BE2C (cell line): ENCODE results near the gene PTPRH.

Source experiments
- DNase-seq: peaks from one replicate; pipeline ENCODE4 v3.0.0-alpha.2; 2020
- H3K27me3 ChIP-seq: fragments of 250-450 bp; sonication (Bioruptor Pico); 2 replicates; pipeline ENCODE4 v1.5.1; 2020; ENCODE audit warnings: mild to moderate bottlenecking
- H3K36me3 ChIP-seq: fragments of 250-450 bp; sonication (Bioruptor Pico); 2 replicates; pipeline ENCODE4 v1.5.1; 2020; ENCODE audit warnings: mild to moderate bottlenecking
- H3K4me1 ChIP-seq: fragments of 250-450 bp; sonication (Bioruptor Pico); 2 replicates; pipeline ENCODE4 v1.5.1; 2020
- H3K4me3 ChIP-seq: 2 replicates; pipeline ENCODE4 v1.5.1; 2011; ENCODE audit warnings: low read depth, low read length
- H3K9me3 ChIP-seq: fragments of 250-450 bp; sonication (Bioruptor Pico); 2 replicates; pipeline ENCODE4 v1.5.1; 2020
- TF ChIP-seq, protein P1 (sequence below): IDR thresholded peaks from 2 replicates; pipeline ENCODE4 v1.5.1; 2012; ENCODE audit warnings: mild to moderate bottlenecking, low read depth, low read length

Gene PTPRH

DNA sequence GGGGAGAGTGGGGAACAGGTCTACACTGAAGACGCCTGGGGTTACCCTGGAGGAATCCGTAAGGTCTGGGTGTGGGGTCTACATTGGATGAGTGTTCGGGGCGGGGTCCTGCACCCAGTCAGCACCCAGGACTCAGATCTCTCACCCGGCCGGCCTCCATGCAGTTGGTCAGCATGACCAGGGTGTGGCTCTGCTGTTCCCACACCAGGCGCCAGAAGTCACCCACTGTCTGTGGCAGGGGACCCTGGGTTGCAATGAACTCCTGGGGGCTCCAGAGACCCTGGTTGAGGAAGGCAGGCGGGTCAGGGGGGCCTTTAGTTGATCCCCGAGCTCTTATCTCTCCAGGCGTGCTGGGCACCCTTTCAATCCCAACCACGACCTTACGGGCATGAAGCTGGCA, 23.2 kb downstream of the PTPRH start:
- TF ChIP-seq, protein P1, sequence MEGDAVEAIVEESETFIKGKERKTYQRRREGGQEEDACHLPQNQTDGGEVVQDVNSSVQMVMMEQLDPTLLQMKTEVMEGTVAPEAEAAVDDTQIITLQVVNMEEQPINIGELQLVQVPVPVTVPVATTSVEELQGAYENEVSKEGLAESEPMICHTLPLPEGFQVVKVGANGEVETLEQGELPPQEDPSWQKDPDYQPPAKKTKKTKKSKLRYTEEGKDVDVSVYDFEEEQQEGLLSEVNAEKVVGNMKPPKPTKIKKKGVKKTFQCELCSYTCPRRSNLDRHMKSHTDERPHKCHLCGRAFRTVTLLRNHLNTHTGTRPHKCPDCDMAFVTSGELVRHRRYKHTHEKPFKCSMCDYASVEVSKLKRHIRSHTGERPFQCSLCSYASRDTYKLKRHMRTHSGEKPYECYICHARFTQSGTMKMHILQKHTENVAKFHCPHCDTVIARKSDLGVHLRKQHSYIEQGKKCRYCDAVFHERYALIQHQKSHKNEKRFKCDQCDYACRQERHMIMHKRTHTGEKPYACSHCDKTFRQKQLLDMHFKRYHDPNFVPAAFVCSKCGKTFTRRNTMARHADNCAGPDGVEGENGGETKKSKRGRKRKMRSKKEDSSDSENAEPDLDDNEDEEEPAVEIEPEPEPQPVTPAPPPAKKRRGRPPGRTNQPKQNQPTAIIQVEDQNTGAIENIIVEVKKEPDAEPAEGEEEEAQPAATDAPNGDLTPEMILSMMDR = no peak
- no peak for DNase-seq
- H3K4me3 ChIP-seq = no peak overlapping the region
- H3K27me3 ChIP-seq = no peaks in the 10 kb centered on the region
- H3K9me3 ChIP-seq = peaks cover 3% of the 10 kb centered on the region
- H3K36me3 ChIP-seq = no peaks in the 10 kb centered on the region
- no peaks in the 10 kb centered on the region for H3K4me1 ChIP-seq

DNA sequence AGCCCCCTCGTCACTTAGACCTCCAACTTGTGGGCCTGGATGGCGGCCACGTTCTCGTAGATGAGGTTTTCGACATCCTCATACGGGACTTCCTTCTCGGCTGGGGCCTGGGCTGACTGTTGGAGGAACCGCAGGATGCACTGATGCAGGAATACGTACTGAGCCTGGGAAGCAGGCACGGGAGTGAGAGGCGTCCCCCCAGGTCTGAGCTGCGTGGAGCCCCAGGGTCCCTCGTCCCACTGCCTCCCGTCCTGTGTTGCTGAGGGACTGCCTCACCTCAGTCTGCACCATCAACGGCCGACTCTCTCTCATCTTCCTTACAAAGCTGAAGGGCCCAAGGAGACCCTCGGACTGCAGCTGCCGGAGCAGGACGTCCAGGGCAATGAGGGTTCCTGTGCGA, 27.6 kb downstream of the PTPRH start:
- no peaks in the 10 kb centered on the region for H3K27me3 ChIP-seq
- no peaks in the 10 kb centered on the region; the same call in 1 of the 2 replicates for H3K4me1 ChIP-seq
- H3K4me3 ChIP-seq = no peak overlapping the region
- TF ChIP-seq, protein P1 = no peak
- no peak for DNase-seq
- H3K36me3 ChIP-seq = no peaks in the 10 kb centered on the region
- no peaks in the 10 kb centered on the region for H3K9me3 ChIP-seq

DNA sequence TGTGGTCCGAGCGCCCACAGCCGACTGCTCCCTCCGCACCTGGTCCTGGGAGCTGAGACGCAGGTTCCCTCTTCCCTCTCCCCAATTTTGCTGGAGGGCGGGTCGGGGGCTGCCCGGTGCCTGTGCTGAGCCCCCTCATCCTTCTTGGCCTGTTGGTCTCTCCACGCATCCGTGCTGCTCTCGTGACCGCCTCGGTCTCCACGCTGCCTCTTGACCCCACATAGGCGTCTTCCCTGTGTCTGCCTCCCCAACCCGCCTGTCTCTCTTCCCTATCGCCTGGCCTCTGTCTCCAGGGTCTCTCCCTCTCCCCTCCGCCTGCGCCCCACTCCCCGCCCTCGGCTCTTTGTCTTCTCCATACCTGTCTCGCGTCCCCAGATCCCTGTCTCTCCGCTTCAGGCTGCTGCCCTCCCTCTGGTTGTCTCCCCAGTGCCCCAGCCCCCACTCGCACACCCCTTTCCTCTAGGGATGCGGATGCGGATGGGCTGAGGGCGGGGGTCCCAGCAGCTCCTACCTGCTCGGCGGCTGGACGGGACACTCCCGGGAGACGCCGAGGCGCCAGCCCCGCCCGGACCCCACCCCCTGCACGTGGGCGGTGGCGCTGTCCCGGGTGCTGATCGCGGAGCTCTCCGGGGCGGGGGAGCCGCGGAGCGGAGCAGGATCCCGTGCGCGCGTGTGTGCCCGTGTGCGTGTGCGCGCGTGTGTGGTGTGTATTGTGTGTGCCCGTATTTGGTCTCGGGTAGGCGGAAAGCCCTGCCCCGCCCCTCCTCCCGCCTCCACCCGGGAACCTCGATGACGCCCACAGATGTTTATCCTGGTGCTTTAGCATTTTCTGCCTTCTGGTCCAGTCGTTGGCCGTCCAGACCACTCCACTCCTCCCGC, 29.5 kb downstream of the PTPRH start, which contains the start of gene SYT5:
Gene SYT5, minus strand, starts transcription at position 684 of the 879 bp plus-strand sequence. CDS start 1,248 bp downstream, outside the sequence.
- DNase-seq = peak; percentile 58
- Histone ChIP-seq H3K4me3 (peak within 1 kb of the TSS; percentile 78), H3K27me3 (no peaks in the 10 kb centered on the region), H3K4me1 (no peaks in the 10 kb centered on the region; the same call in 1 of the 2 replicates), H3K9me3 (no peaks in the 10 kb centered on the region), H3K36me3 (no peaks in the 10 kb centered on the region)
- TF ChIP-seq, protein P1 = no peak

DNA sequence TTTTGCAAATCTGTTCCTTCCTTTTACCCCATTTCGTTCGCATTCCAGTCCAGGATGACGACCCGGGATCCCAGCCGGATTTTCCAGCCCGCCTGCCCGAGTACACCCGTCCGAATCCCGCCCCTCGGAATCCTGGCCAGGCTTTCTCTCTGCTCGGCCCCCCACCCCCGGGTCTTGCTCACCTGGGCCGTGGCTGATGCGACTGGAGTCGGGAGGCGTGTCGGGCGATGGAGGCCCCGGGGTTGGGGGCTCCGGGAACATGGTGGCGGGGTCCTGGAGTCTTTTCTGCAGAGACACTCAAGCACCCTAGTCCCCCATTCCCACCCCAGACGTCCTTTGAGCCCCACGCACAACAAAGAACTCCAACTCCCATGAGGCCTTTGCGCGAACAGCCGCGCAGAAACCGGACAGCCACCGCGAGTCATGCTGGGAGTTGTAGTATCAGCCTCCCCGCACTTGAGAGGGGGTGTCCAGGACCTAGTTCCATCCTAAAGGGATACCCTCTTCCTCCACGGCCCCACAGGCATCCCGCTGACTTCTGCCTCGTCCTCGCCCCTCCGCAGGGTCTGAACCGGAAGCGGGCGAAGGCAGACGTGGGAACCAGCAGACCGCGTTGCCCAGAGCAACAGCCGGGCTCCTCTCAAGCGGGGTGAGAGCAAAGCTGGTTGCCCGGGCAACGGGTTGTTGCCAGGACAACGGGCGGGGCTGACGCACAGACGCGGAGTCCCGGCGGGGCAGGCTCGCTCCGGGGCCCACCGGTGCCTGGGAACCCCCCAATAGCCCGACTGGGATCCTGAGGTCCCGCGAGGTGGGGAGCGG, 30.3 kb downstream of the PTPRH start:
- H3K36me3 ChIP-seq = no peaks in the 10 kb centered on the region
- H3K4me3 ChIP-seq = peak overlapping the region; percentile 78
- H3K9me3 ChIP-seq = no peaks in the 10 kb centered on the region
- DNase-seq = peak; percentile 95
- H3K27me3 ChIP-seq = no peaks in the 10 kb centered on the region
- TF ChIP-seq, protein P1 = no peak
- H3K4me1 ChIP-seq = peaks cover 2% of the 10 kb centered on the region; the same call in 1 of the 2 replicates

DNA sequence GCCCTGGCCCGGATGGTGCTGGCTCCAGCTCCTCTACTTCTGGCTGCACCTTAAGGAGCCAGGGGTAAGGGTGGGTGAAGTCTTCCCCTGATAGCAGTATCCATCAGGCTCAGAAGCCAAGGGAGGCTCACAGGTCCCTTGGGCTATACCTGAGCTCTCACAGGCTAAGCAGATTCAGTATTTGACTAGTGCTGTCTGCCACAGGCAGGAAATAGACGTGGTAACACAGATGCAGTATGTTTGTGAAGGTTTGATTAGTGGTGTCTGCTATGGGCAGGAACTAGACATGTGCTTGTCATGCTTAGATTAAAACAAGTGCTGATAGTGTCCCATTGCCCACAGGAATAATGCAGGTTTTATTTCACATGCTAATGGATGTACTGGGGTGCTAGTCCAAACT, 33.2 kb downstream of the PTPRH start:
- DNase-seq = no peak
- Histone ChIP-seq H3K4me3 (no peak overlapping the region), H3K4me1 (peaks cover 2% of the 10 kb centered on the region; the same call in 1 of the 2 replicates), H3K36me3 (no peaks in the 10 kb centered on the region), H3K27me3 (peaks cover 25% of the 10 kb centered on the region), H3K9me3 (no peaks in the 10 kb centered on the region)
- TF ChIP-seq, protein P1 = no peak
